GM19328 (cell line): Measurements from ENCODE around the gene EIF1B.
"Not testable (repeated sequence)": the region's sequence is repeated elsewhere in the genome, so short reads cannot be mapped to it uniquely, and the experiment has no call there.

Source experiments
- ATAC-seq: cut with Tn5 transposase; IDR thresholded peaks from one replicate; pipeline ENCODE4 v1.9.1; 2021; ENCODE audit warnings: mild to moderate bottlenecking, moderate library complexity; ENCODE audit not compliant: unreplicated experiment

EIF1B gene

GRCh38 chr3:40309418-40309924 is at the start of gene EIF1B:
Gene EIF1B (plus strand): TSS chr3:40309707. CDS start chr3:40309942, 235 bp downstream.
- ATAC-seq, result peak; percentile 95

- ATAC-seq, result no peak
Measured at GRCh38 chr3:40262331-40262730, 47.2 kb upstream of the EIF1B start.

GRCh38 chr3:40264451-40264850 is 45.1 kb upstream of the EIF1B start:
- ATAC-seq, result no peak

- ATAC-seq, result no peak
Measured at GRCh38 chr3:40265181-40265580, 44.3 kb upstream of the EIF1B start.

- no peak for ATAC-seq
Measured at GRCh38 chr3:40267937-40268724, 41.4 kb upstream of the EIF1B start.

GRCh38 chr3:40268802-40269524 is 40.5 kb upstream of the EIF1B start:
- no peak for ATAC-seq

- ATAC-seq, result no peak
Measured at GRCh38 chr3:40278791-40279190, 30.7 kb upstream of the EIF1B start.

GRCh38 chr3:40281995-40282394 is 27.5 kb upstream of the EIF1B start:
- ATAC-seq, result no peak

GRCh38 chr3:40283057-40283456 is 26.4 kb upstream of the EIF1B start:
- not testable (repeated sequence) for ATAC-seq

- ATAC-seq, result no peak
Measured at GRCh38 chr3:40287248-40287647, 22.3 kb upstream of the EIF1B start.

GRCh38 chr3:40290396-40290795 is 19.1 kb upstream of the EIF1B start:
- no peak for ATAC-seq

- ATAC-seq, result no peak
Measured at GRCh38 chr3:40291471-40291870, 18.0 kb upstream of the EIF1B start.

GRCh38 chr3:40292637-40293349 is 16.7 kb upstream of the EIF1B start:
- ATAC-seq, result no peak

GRCh38 chr3:40294434-40294833 is 15.1 kb upstream of the EIF1B start:
- ATAC-seq, result no peak

GRCh38 chr3:40298075-40298474 is 11.4 kb upstream of the EIF1B start:
- ATAC-seq, result no peak

GRCh38 chr3:40299130-40299720 is 10.3 kb upstream of the EIF1B start:
- no peak for ATAC-seq

- ATAC-seq, result no peak
Measured at GRCh38 chr3:40299721-40300335, 9.7 kb upstream of the EIF1B start.

- ATAC-seq, result no peak
Measured at GRCh38 chr3:40302784-40303183, 6.7 kb upstream of the EIF1B start.

- no peak for ATAC-seq
Measured at GRCh38 chr3:40304352-40304751, 5.2 kb upstream of the EIF1B start.

GRCh38 chr3:40306336-40306735 is 3.2 kb upstream of the EIF1B start:
- ATAC-seq, result no peak

- ATAC-seq, result no peak
Measured at GRCh38 chr3:40307176-40307575, 2.3 kb upstream of the EIF1B start.
